AG04450 (cell line): ENCODE measurements around the gene ARPC1A. TPM values are rescaled to one million over a fixed set of nuclear protein-coding genes. Genes with fewer than 3 reads are reported as not detected.

Source experiments
- CTCF ChIA-PET: fragments of 300-600, 350-600 bp; formaldehyde crosslinking; extraction: SDS; loops from one replicate; lab custom pipeline; 2022; ENCODE audit warnings: antibody characterized with exemption, inconsistent platforms; lab: Charles Lee
- POLR2A ChIA-PET: fragments of 350-600 bp; formaldehyde crosslinking; extraction: SDS; loops from one replicate; lab custom pipeline; 2021; ENCODE audit warnings: antibody characterized with exemption, inconsistent platforms; lab: Yijun Ruan, JAX
- DNase-seq: peaks from one replicate; pipeline ENCODE4 v3.0.0-alpha.2; 2011; ENCODE audit warnings: low read depth, low spot score
- H3K27ac ChIP-seq: one replicate; pipeline ENCODE4 v1.5.1; 2012; ENCODE audit warnings: low read depth, low read length, control low read depth
- H3K27me3 ChIP-seq: one replicate; pipeline ENCODE4 v1.6.0; 2012; ENCODE audit warnings: low read length; ENCODE audit not compliant: control insufficient read depth, insufficient read depth
- H3K4me3 ChIP-seq: 2 replicates; pipeline ENCODE4 v1.5.1; 2011; ENCODE audit warnings: mild to moderate bottlenecking, low read depth, low read length, control low read depth
- H3K9me3 ChIP-seq: 2 replicates; pipeline ENCODE4 v1.5.1; 2012; ENCODE audit warnings: low read length; ENCODE audit not compliant: control insufficient read depth, insufficient read depth
- polyA plus RNA-seq: library from polyadenylated mRNA; depleted of rRNA; stranded (reverse); fragments of >200 nt; gene quantifications from 2 replicates; pipeline ENCODE4 v1.2.3, GENCODE V29; 2011
- TF ChIP-seq, protein P1 (sequence below): IDR thresholded peaks from 2 replicates; pipeline ENCODE4 v1.5.1; 2011; ENCODE audit warnings: low read depth, low read length, control low read depth, inconsistent platforms

The ARPC1A gene
- polyA plus RNA-seq, 1 experiment = 259 TPM

DNA sequence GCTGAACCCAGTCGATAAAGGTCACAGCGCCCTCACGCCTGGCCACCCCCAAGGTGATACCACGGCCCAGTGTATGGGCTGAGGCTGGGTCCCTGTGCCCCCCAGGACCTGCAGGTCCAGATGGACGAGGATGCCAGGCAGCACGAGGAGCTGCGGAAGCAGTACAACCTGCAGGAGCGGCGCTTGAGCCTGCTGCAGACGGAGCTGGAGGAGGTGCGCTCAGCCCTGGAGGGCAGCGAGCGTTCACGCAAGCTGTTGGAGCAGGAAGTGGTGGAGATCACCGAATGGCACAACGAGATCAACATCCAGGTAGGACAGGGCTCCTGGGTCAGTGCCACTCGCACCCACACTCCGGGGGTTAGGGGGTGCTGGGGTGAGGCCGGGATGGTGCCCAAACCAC, 24.2 kb upstream of the ARPC1A start:
- no peak for DNase-seq
- Histone ChIP-seq H3K4me3 (no peak overlapping the region), H3K27me3 (no peaks in the 10 kb centered on the region), H3K9me3 (no peaks in the 10 kb centered on the region; the same call in 1 of the 2 replicates), H3K27ac (no peak overlapping the region)
- TF ChIP-seq, protein P1, sequence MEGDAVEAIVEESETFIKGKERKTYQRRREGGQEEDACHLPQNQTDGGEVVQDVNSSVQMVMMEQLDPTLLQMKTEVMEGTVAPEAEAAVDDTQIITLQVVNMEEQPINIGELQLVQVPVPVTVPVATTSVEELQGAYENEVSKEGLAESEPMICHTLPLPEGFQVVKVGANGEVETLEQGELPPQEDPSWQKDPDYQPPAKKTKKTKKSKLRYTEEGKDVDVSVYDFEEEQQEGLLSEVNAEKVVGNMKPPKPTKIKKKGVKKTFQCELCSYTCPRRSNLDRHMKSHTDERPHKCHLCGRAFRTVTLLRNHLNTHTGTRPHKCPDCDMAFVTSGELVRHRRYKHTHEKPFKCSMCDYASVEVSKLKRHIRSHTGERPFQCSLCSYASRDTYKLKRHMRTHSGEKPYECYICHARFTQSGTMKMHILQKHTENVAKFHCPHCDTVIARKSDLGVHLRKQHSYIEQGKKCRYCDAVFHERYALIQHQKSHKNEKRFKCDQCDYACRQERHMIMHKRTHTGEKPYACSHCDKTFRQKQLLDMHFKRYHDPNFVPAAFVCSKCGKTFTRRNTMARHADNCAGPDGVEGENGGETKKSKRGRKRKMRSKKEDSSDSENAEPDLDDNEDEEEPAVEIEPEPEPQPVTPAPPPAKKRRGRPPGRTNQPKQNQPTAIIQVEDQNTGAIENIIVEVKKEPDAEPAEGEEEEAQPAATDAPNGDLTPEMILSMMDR = no peak
- POLR2A ChIA-PET = no interaction called here
- CTCF ChIA-PET = no interaction called here

DNA sequence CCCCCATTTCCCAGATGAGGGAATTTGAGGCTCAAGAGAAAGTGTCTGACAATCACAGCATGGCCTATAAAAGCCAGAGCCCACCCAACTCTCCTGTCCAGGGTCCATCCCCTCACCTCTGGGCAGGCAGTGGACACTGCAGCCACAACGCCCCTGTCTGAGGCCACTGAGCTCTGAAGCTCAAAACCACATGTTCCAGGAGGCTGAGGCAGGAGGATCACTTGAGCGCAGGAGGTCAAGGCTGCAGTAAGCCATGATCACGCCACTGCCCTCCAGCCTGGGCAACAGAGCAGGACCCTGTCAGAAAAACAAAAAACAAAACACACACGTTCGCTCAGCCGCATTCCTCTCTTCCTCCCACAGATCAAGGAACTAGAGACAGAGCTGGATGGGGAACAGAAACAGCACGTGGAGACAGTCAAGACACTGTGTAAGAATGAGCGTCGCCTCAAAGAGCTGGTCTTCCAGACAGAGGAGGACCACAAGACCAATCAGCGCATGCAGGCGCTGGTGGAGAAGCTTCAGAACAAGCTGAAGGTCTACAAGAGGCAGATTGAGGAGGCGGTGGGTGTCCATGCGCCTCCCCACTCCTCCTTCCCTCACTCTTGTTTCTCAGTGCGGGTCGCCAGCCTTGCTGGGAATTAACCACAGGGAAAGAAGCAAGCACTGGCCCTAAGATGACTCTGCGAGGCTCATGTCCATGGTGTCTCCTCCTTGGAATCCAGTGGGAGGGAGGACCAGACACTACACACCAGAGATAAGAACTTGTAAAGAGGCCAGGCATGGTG, 20.0 kb upstream of the ARPC1A start:
- Histone ChIP-seq H3K9me3 (peaks cover 12% of the 10 kb centered on the region), H3K27ac (no peak overlapping the region), H3K27me3 (no peaks in the 10 kb centered on the region), H3K4me3 (no peak overlapping the region)
- ChIA-PET POLR2A (no interaction called here), CTCF (interaction anchor here (0.9 kb wide), 1 partner anchor 265 kb away, joined by 3 read pairs; no protein-coding TSS in a partner anchor)
- no peak for DNase-seq
- TF ChIP-seq, protein P1 = no peak

DNA sequence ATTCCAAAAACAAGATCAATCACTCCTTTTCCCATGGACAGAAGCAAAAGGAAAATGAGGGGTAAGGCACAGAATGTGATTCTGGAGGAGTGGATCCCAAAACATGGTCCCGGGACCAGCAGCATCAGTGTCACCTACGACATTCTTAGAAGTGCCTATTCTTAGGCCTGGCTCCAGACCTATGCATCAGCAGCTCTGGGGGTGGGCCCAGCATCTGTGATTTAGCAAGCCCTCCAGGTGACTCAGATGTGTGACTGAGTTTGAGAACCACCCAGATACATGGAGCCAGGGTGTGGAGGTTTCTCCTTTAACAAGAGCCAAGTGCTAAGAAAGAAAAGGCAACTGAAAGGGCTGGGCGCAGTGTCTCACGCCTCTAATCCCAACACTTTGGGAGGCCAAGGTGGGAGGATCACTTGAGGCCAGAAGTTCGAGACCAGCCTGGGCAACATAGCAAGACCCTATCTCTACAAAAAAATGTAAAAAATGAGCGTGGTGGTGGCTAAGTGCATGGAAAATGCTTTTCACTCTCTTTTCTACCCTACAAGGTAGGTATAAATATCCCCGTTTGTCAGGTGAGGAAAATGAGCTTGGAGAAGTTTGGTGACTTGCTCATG, 17.1 kb upstream of the ARPC1A start:
- ChIA-PET POLR2A (no interaction called here), CTCF (interaction anchor here (1.7 to 2.9 kb wide), 2 partner anchors 268 to 272 kb away, joined by 4 to 19 read pairs; no protein-coding TSS in a partner anchor)
- Histone ChIP-seq H3K4me3 (no peak overlapping the region), H3K27me3 (no peaks in the 10 kb centered on the region), H3K9me3 (peaks cover 12% of the 10 kb centered on the region), H3K27ac (no peak overlapping the region)
- TF ChIP-seq, protein P1 = no peak
- no peak for DNase-seq

DNA sequence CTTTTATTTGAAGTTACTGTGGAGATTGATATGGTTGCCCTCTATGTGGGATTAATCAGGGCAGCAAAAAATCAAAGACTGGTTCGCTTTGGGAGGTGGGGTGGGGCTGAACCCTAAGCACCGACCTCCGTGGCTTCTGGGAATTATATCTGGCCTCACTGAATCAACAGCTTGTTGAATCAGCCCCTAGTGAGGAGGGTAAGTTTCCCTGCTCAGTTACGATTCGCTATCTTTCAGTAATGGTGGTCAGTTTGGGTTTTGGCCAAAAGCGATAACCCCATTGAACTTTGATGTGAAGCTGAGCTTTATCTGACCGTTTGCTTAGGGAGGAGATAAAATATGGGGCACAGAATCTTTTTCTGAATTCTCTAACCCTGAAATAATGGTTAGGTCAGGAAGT, 16.6 kb upstream of the ARPC1A start:
- no peak for DNase-seq
- ChIA-PET CTCF (interaction anchor here (0.9 to 2.9 kb wide), 3 partner anchors 13 to 273 kb away, joined by 4 to 19 read pairs (median 9); no protein-coding TSS in a partner anchor), POLR2A (no interaction called here)
- Histone ChIP-seq H3K9me3 (peaks cover 12% of the 10 kb centered on the region), H3K27me3 (no peaks in the 10 kb centered on the region), H3K4me3 (no peak overlapping the region), H3K27ac (no peak overlapping the region)
- TF ChIP-seq, protein P1 = no peak

DNA sequence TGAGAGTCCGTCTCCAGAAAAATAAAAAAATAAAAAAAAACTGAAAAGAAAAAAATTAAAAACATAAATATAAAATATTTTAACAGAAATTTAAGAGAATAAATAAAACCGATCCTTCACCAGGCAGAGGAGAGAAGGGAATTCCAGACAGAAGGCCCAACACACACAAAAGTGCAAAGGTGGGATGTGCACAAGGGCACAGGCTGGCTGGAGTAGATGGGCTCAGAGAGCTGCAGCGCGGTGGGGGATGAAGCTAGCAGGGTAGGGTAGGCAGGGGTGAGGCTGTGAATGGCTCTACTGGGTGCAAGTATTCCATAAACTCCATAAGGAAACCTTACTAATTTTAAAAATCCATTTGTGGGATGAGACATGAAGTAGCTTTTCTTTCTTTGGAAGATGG, 15.7 kb upstream of the ARPC1A start:
- Histone ChIP-seq H3K27ac (no peak overlapping the region), H3K27me3 (no peaks in the 10 kb centered on the region), H3K9me3 (peaks cover 12% of the 10 kb centered on the region), H3K4me3 (no peak overlapping the region)
- ChIA-PET CTCF (interaction anchor here (0.6 to 2.9 kb wide), 5 partner anchors 14 to 324 kb away, joined by 3 to 19 read pairs (median 5); no protein-coding TSS in a partner anchor), POLR2A (no interaction called here)
- no peak for DNase-seq
- TF ChIP-seq, protein P1 = no peak
